Rectal smooth muscle tissue (tissue), 1 donor: Measurements from ENCODE around the gene IFNA16.
"Not testable (repeated sequence)": the region's sequence is repeated elsewhere in the genome, so short reads cannot be mapped to it uniquely, and the experiment has no call there.

ENCODE experiments used
- H3K27ac ChIP-seq: one replicate; pipeline ENCODE4 v1.7.0; 2013; ENCODE audit warnings: low read depth, low read length, inconsistent platforms
- H3K27me3 ChIP-seq: one replicate; pipeline ENCODE4 v1.7.0; 2013; ENCODE audit warnings: low read length; ENCODE audit not compliant: control insufficient read depth, insufficient read depth
- H3K36me3 ChIP-seq: one replicate; pipeline ENCODE4 v1.7.0; 2013; ENCODE audit warnings: low read length; ENCODE audit not compliant: control insufficient read depth, insufficient read depth
- H3K4me1 ChIP-seq: one replicate; pipeline ENCODE4 v1.7.0; 2013; ENCODE audit warnings: low read length; ENCODE audit not compliant: control insufficient read depth, insufficient read depth
- H3K4me3 ChIP-seq: one replicate; pipeline ENCODE4 v1.7.0; 2013; ENCODE audit warnings: low read length
- H3K9ac ChIP-seq: one replicate; pipeline ENCODE4 v1.7.0; 2013; ENCODE audit warnings: low read length

Gene IFNA16

GRCh38 chr9:21182810-21183736 is 34.0 kb downstream of the IFNA16 start:
- not testable (repeated sequence) for H3K36me3 ChIP-seq, H3K9ac ChIP-seq, H3K4me3 ChIP-seq, H3K27me3 ChIP-seq, H3K27ac ChIP-seq, H3K4me1 ChIP-seq

- H3K36me3 ChIP-seq = no peaks in the 10 kb centered on the region
- no peaks in the 10 kb centered on the region for H3K4me1 ChIP-seq
- H3K27ac ChIP-seq = no peak overlapping the region
- no peaks in the 10 kb centered on the region for H3K27me3 ChIP-seq
- H3K9ac ChIP-seq = no peak overlapping the region
- H3K4me3 ChIP-seq = no peak overlapping the region
Measured at GRCh38 chr9:21174671-21175070, 42.4 kb downstream of the IFNA16 start.

- Histone ChIP-seq H3K9ac (no peak overlapping the region), H3K27me3 (no peaks in the 10 kb centered on the region), H3K27ac (no peak overlapping the region), H3K36me3 (no peaks in the 10 kb centered on the region), H3K4me1 (no peaks in the 10 kb centered on the region), H3K4me3 (no peak overlapping the region)
Measured at GRCh38 chr9:21172156-21172555, 45.0 kb downstream of the IFNA16 start.

- H3K27me3 ChIP-seq = no peaks in the 10 kb centered on the region
- no peak overlapping the region for H3K27ac ChIP-seq
- no peak overlapping the region for H3K4me3 ChIP-seq
- no peaks in the 10 kb centered on the region for H3K4me1 ChIP-seq
- no peaks in the 10 kb centered on the region for H3K36me3 ChIP-seq
- no peak overlapping the region for H3K9ac ChIP-seq
Measured at GRCh38 chr9:21171351-21171750, 45.8 kb downstream of the IFNA16 start.

GRCh38 chr9:21166560-21166959 is 50.6 kb downstream of the IFNA16 start, which contains the start of gene IFNA21:
IFNA21 (minus strand) TSS chr9:21166660; CDS start chr9:21166612, 48 bp downstream.
- not testable (repeated sequence) for H3K36me3 ChIP-seq, H3K4me3 ChIP-seq, H3K27ac ChIP-seq, H3K9ac ChIP-seq, H3K4me1 ChIP-seq, H3K27me3 ChIP-seq
